Measurements from ENCODE around the gene KDM5B. TPM values are rescaled to one million over a fixed set of nuclear protein-coding genes. Genes with fewer than 3 reads are reported as not detected.

KDM5B gene
- polyA plus RNA-seq, 1 donor from 2014 or later, result 88.4 TPM

DNA sequence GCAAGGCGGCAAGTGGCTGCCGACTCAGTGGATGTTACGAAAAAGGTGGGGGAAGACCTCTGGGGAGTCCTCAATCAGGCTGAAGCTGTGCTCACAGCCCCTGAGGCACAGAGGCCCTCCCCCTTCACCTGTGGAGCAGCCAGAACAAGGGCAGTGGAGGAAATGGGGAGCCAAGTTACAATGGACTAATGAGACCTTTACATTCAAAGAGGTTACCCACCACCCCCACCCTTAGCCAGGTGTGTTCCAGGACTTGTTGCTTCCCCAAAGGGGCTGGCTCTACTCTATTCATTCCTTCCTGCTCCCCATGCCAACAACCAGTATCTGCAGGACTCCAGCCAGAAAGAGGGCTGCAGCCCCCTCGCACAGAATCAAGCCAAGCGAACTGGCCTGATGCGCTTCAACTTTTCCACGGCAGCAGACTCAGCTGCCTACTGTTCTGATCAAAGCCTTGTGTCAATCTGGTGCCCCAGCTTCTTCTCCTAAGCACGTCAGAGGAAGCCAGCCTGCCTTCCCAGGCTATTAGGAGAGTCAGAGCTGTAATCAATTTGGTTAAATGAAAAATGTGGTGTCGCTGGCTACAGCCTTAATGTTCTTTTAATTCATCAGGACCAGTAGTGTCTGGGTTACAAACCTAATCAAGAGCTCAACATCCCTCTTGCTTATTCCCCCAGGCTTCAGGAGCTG is 96.1 kb downstream of the KDM5B start:
- Histone ChIP-seq H4K20me1 (ENCODE audit: insufficient read depth) (no peaks in the 10 kb centered on the region), H3F3A (ENCODE audit: insufficient read depth, low read length, poor library complexity, severe bottlenecking) (no peaks in the 10 kb centered on the region), H3K4me3 (ENCODE audit: low read length) (no peak overlapping the region), H3K36me3 (ENCODE audit: insufficient read depth, low read length) (no peaks in the 10 kb centered on the region), H3K9me3 (ENCODE audit: low read length) (no peaks in the 10 kb centered on the region), H3K27ac (ENCODE audit: low read length) (no peak overlapping the region), H3K9me2 (ENCODE audit: insufficient read depth, low read length) (no peaks in the 10 kb centered on the region), H3K27me3 (ENCODE audit: insufficient read depth, low read depth, low read length) (peaks cover 48% of the 10 kb centered on the region), H3K9ac (ENCODE audit: low read length) (no peak overlapping the region), H2AFZ (ENCODE audit: low read depth, low read length) (no peak overlapping the region), H3K4me2 (ENCODE audit: low read length) (no peak overlapping the region), H3K79me2 (replicated peaks; ENCODE audit: insufficient read depth, low read length) (no peaks in the 10 kb centered on the region)
- TF ChIP-seq POLR2AphosphoS5 (IDR thresholded peaks at IDR 0.05) (no peak), EZH2 (IDR thresholded peaks at IDR 0.05; ENCODE audit: borderline replicate concordance, insufficient read depth, low read length, poor library complexity, severe bottlenecking) (no peak), MXI1 (conservative IDR thresholded peaks at IDR 0.05; ENCODE audit: poor library complexity, severe bottlenecking) (no peak), RAD21 (conservative IDR thresholded peaks at IDR 0.05) (no peak), SMC3 (conservative IDR thresholded peaks at IDR 0.05; ENCODE audit: poor library complexity) (no peak), TAF1 (IDR thresholded peaks at IDR 0.05; ENCODE audit: low read depth) (no peak)
- TF ChIP-seq, protein P1, sequence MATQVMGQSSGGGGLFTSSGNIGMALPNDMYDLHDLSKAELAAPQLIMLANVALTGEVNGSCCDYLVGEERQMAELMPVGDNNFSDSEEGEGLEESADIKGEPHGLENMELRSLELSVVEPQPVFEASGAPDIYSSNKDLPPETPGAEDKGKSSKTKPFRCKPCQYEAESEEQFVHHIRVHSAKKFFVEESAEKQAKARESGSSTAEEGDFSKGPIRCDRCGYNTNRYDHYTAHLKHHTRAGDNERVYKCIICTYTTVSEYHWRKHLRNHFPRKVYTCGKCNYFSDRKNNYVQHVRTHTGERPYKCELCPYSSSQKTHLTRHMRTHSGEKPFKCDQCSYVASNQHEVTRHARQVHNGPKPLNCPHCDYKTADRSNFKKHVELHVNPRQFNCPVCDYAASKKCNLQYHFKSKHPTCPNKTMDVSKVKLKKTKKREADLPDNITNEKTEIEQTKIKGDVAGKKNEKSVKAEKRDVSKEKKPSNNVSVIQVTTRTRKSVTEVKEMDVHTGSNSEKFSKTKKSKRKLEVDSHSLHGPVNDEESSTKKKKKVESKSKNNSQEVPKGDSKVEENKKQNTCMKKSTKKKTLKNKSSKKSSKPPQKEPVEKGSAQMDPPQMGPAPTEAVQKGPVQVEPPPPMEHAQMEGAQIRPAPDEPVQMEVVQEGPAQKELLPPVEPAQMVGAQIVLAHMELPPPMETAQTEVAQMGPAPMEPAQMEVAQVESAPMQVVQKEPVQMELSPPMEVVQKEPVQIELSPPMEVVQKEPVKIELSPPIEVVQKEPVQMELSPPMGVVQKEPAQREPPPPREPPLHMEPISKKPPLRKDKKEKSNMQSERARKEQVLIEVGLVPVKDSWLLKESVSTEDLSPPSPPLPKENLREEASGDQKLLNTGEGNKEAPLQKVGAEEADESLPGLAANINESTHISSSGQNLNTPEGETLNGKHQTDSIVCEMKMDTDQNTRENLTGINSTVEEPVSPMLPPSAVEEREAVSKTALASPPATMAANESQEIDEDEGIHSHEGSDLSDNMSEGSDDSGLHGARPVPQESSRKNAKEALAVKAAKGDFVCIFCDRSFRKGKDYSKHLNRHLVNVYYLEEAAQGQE (IDR thresholded peaks at IDR 0.05; ENCODE audit: borderline replicate concordance), result no peak
- TF ChIP-seq, protein P2, sequence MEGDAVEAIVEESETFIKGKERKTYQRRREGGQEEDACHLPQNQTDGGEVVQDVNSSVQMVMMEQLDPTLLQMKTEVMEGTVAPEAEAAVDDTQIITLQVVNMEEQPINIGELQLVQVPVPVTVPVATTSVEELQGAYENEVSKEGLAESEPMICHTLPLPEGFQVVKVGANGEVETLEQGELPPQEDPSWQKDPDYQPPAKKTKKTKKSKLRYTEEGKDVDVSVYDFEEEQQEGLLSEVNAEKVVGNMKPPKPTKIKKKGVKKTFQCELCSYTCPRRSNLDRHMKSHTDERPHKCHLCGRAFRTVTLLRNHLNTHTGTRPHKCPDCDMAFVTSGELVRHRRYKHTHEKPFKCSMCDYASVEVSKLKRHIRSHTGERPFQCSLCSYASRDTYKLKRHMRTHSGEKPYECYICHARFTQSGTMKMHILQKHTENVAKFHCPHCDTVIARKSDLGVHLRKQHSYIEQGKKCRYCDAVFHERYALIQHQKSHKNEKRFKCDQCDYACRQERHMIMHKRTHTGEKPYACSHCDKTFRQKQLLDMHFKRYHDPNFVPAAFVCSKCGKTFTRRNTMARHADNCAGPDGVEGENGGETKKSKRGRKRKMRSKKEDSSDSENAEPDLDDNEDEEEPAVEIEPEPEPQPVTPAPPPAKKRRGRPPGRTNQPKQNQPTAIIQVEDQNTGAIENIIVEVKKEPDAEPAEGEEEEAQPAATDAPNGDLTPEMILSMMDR (IDR thresholded peaks at IDR 0.05; ENCODE audit: poor library complexity, severe bottlenecking), result no peak

DNA sequence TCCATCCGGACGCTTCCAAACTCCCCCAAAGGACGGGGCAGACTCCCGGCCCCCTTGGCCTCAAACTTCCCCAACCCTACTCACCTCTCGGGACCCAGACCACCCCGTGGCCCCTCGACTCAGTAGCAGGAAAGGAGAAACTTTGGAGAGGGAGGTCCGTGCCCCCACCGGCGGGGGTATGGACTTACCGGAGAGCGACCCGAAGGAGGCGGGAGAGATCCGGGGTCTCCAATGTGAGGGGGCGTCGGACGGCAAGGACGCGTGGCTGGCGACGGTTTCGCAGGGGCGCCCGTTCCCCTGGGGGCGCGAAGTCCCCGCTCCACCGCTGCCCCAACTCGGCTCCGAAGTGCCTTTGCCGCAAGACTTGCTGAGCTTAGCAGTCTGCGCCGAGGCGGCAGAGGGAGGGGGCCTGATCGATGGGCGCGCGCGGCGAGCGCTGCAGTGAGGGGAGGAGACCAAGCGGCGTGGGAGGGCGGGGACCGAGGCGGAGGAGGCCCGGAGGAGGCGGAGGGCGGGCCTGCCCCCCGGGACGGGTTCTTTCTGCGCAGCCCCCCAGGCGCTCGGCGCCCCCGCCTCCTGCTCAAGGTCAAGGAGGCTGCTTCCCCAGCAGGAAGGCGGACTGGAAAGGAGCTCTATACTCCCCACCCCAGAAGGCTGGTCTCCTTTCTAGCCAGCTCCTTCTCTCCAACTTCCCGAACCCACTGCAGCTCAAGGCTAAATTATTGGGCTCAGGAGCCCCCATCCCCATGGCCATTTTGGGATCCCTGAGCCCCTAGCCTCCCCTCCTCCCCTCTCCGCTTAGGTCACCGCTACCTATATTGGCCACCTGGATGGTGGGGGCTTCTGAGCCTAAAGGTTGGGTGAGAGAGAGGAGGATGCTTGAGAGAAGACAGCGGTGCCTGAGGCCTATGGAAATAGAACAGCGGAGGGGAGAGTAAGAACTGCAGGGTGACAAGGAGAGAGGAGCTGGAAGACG is 97.9 kb downstream of the KDM5B start, which contains the start of gene SYT2:
SYT2 (minus strand) TSS at position 385 of the 976 bp plus-strand sequence. CDS start 104,682 bp downstream, outside the sequence.
- Histone ChIP-seq H3K9ac (ENCODE audit: low read length) (peak within 1 kb of the TSS; percentile 39), H3K27ac (ENCODE audit: low read length) (no peak within 1 kb of the TSS), H3F3A (ENCODE audit: insufficient read depth, low read length, poor library complexity, severe bottlenecking) (no peaks in the 10 kb centered on the region), H4K20me1 (ENCODE audit: insufficient read depth) (no peaks in the 10 kb centered on the region), H2AFZ (ENCODE audit: low read depth, low read length) (no peak within 1 kb of the TSS), H3K79me2 (replicated peaks; ENCODE audit: insufficient read depth, low read length) (no peaks in the 10 kb centered on the region), H3K36me3 (ENCODE audit: insufficient read depth, low read length) (no peaks in the 10 kb centered on the region), H3K4me3 (ENCODE audit: low read length) (peak within 1 kb of the TSS; percentile 73), H3K9me3 (ENCODE audit: low read length) (no peaks in the 10 kb centered on the region), H3K4me2 (ENCODE audit: low read length) (peak within 1 kb of the TSS; percentile 59), H3K9me2 (ENCODE audit: insufficient read depth, low read length) (no peaks in the 10 kb centered on the region), H3K27me3 (ENCODE audit: insufficient read depth, low read depth, low read length) (peaks cover 57% of the 10 kb centered on the region)
- TF ChIP-seq POLR2AphosphoS5 (IDR thresholded peaks at IDR 0.05), result peak; percentile 47
- TF ChIP-seq, protein P2 (IDR thresholded peaks at IDR 0.05; ENCODE audit: poor library complexity, severe bottlenecking), result no peak
- TF ChIP-seq MXI1 (conservative IDR thresholded peaks at IDR 0.05; ENCODE audit: poor library complexity, severe bottlenecking), result no peak
- no peak for TF ChIP-seq EP300 (conservative IDR thresholded peaks at IDR 0.05; ENCODE audit: poor library complexity, severe bottlenecking)
- TF ChIP-seq, protein P1 (IDR thresholded peaks at IDR 0.05; ENCODE audit: borderline replicate concordance), result no peak
- no peak for TF ChIP-seq TAF1 (IDR thresholded peaks at IDR 0.05; ENCODE audit: low read depth)
- no peak for TF ChIP-seq EZH2 (IDR thresholded peaks at IDR 0.05; ENCODE audit: borderline replicate concordance, insufficient read depth, low read length, poor library complexity, severe bottlenecking)
- TF ChIP-seq SMC3 (conservative IDR thresholded peaks at IDR 0.05; ENCODE audit: poor library complexity), result peak; percentile 38
- no peak for TF ChIP-seq RAD21 (conservative IDR thresholded peaks at IDR 0.05)

All from neural cell (in vitro differentiated cells).